ENCODE results near the gene C17orf75.
"Not testable (repeated sequence)": the region's sequence is repeated elsewhere in the genome, so short reads cannot be mapped to it uniquely, and the experiment has no call there.

The C17orf75 gene, protein sequence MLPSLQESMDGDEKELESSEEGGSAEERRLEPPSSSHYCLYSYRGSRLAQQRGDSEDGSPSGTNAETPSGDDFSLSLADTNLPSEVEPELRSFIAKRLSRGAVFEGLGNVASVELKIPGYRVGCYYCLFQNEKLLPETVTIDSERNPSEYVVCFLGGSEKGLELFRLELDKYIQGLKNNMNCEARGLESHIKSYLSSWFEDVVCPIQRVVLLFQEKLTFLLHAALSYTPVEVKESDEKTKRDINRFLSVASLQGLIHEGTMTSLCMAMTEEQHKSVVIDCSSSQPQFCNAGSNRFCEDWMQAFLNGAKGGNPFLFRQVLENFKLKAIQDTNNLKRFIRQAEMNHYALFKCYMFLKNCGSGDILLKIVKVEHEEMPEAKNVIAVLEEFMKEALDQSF

GRCh38 chr17:32341857-32342602 lies at the start of gene C17orf75:
C17orf75 (minus strand) TSS chr17:32342173; CDS start chr17:32342139, 34 bp downstream.
- peak; percentile 82 for DNase-seq (ENCODE audit: low read depth)

DNA sequence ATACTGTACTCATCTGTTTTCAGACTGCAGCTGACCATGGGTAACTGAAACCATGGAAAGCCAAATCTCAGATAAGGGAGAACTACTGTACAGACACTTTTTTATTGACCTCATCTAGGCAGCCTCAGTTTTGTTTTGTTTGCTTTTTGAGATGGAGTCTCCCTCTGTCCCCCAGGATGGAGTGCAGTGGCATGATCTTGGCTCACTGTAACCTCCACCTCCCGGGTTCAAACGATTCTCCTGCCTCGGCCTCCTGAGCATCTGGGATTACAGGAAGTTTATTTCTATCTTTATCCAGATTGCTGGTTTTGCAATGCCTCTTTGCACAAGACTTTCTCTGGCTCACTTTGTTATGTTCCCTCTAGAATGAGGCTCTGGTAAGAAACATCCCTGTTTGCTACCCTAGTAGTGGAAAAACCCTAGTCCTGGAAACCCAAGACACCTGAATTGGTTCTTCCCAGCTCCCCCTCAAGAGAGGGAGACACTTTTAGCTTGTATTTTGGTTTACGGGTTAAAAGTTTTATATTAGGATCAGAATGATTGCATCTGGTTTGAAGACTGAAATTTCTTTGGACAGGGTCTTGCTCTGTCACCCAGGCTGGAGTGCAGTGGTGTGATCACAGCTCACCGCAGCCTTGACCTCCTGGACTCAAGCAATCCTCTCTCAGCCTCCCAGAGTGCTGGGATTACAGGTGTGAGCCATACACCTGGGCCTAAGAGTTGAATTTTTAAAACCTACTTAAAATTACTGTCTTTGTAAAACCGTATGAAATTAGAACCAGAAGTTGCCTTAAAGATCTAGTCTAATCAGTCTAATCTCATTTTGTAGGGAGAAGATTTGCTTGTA lies 46.9 kb upstream of the C17orf75 start:
- no peak for DNase-seq (ENCODE audit: low read depth)

- DNase-seq (ENCODE audit: low read depth), result not testable (repeated sequence)
Observed at GRCh38 chr17:32388128-32388527, 46.2 kb upstream of the C17orf75 start.

DNA sequence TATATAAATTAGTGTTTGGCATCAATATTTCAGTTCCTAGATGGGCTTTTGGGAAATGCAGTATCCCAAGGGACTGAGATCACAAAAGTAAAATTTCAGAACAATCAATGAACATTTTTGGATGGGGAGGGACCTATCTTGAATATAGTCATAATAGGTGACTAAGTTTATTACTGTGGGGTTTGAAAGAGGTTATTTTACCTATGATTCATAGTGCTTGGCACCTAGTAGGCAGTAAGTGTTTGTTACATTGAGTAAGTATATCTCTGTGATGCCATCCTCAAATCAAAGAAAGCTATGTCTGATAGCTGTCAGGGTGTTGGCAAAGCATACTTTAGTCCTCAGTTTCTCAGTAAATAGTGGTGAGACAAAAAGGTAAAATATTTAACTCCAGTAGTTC lies 44.9 kb upstream of the C17orf75 start:
- DNase-seq (ENCODE audit: low read depth), result no peak

- no peak for DNase-seq (ENCODE audit: low read depth)
Observed at GRCh38 chr17:32385971-32386370, 44.0 kb upstream of the C17orf75 start.

- DNase-seq (ENCODE audit: low read depth), result no peak
Observed at GRCh38 chr17:32385121-32385520, 43.1 kb upstream of the C17orf75 start.

DNA sequence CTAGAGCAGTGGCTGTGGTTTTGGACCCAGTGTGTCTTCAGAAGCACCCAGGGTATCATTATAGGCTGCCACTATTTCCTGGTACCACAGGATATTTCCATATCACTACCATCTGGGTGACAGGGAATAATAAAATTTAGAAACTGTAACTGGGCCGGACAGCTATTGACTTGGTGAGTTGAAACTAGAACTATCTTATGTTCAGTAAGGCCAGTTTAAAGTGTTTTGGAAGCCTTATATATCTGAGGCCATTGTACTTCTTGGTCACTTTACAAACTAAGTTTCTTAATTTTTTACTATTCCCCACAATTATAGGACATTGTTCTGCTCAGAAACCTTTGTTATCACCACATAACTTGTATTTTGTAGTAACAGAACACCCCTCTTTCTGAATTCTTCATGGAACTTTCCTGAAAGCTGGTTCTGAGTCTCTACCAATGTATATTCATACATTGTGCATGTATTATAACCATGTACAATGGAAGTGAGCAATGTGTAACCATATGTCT lies 42.0 kb upstream of the C17orf75 start:
- DNase-seq (ENCODE audit: low read depth), result no peak

GRCh38 chr17:32382526-32383223 lies 40.7 kb upstream of the C17orf75 start:
- no peak for DNase-seq (ENCODE audit: low read depth)

DNA sequence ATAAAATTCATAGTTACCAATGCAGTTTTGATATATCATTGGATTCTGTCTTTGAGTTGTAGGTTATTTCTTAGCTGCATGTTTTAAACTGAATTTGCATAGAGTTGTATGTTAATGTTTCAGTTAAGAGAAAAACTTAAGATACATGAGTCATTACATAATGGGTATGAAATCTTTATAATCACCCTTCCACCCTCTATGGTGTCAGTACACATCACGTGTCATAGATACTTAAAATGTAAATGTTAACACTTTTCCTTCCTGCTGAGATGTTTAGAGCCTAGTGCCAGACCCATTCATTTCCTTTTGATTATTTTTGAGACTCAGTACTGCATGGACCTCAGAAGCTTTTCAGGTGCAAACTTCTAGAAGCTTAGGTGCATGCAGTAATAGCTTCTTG lies 28.5 kb upstream of the C17orf75 start:
- DNase-seq (ENCODE audit: low read depth), result no peak

DNA sequence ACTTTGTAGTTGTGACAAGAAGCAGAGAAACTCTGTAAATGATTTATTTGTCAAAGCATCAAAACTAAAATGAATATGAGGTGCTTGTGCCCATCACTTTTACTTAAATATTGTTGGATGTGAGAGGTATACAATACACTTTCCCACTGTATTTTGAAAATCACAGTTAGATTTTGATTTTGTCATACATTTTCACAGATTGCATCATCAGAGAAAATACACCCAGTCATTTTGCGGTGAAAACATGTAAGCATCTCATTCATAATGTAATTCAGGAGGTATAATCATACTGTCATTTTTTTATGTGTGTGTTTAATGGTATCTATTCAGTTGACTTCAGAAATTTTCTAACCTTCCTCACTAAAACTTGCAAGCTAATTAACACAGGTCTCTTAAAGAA lies 19.3 kb upstream of the C17orf75 start:
- DNase-seq (ENCODE audit: low read depth), result no peak

DNA sequence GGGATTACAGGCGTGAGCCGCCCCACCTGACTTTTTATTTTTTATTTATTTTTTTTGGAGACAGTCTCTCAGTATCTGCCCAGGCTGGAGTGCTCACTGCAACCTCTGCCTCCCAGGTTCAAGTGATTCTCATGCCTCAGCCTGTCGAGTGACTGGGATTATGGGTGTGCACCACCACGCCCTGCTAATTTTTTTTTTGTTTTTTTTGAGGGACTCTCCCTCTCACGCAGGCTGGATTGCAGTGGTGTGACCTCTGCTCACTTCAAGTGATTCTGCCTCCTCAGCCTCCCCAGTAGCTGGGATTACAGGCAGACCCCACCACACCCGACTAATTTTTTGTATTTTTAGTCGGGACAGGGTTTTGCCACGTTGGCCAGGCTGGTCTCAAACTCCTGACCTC lies 15.6 kb upstream of the C17orf75 start:
- DNase-seq (ENCODE audit: low read depth), result no peak

DNA sequence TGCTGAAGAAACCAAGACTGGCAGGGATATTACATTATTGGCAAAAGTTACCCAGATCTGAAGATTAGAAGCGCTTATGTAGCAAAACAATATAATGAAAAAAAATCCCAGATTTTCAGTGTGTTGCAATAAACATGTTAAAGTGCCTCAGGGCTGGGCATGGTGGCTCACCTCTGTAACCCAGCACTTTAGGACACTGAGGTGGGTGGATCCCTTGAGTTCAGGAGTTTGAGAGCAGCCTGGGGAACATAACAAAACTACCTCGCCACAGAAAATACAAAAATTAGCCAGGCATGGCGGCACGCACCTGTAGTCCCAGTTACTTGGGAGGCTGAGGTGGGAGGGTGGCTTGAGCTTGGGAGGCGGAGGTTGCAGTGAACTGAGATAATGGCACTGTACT lies 14.8 kb upstream of the C17orf75 start:
- DNase-seq (ENCODE audit: low read depth), result no peak

DNA sequence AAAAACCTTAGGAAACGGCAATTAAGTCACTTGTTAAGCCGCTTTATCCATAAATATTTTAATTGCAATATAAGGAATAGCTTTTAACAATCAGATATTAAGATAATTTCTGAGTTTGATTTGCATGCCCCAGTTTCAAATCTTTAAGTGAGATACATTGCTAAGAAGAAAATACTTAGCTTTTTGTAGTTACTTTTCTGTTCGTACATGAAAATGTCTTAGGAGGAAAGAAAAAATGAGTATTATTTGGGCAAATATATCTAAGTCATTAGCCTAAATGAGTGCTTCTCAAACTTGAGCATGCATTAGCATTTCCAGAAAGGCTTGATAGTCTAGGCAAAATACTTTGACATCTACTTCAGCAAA lies 14.4 kb upstream of the C17orf75 start:
- DNase-seq (ENCODE audit: low read depth), result no peak

DNA sequence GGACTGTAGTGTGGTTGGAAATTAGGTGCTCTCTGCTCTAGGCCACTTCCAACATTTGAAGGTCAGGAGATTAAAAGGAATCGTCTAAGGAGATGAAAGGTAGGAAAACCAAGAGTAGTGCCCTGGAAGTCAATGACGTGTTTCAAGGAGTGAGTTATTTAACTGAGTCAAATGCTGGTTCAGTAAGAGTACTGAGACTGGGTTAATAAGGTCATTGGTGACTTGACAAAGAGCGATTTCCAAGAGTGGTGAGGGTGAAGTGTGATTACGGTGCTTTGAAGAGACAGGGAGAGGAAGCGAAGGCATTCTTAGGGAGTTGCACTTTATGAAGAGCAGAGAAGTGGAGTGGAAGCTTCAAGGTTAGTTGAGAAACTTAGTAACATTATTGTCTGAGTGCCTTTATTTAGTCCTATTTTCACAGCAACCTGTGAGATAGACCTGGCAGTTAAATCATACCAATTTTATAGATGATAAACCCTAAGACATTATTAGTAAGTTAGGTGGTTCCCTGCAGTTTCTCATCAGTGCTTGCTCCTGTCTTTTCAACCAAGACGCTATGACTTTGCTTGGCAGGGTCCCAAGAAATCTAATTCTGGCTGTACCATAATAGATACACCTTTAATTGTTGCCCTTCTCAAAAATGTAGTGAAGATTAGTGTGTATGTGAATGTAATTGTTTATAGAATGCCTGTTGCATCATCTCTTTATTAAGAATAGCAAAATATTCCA lies 13.8 kb upstream of the C17orf75 start:
- DNase-seq (ENCODE audit: low read depth), result no peak

- not testable (repeated sequence) for DNase-seq (ENCODE audit: low read depth)
Observed at GRCh38 chr17:32352734-32353133, 10.8 kb upstream of the C17orf75 start.

DNA sequence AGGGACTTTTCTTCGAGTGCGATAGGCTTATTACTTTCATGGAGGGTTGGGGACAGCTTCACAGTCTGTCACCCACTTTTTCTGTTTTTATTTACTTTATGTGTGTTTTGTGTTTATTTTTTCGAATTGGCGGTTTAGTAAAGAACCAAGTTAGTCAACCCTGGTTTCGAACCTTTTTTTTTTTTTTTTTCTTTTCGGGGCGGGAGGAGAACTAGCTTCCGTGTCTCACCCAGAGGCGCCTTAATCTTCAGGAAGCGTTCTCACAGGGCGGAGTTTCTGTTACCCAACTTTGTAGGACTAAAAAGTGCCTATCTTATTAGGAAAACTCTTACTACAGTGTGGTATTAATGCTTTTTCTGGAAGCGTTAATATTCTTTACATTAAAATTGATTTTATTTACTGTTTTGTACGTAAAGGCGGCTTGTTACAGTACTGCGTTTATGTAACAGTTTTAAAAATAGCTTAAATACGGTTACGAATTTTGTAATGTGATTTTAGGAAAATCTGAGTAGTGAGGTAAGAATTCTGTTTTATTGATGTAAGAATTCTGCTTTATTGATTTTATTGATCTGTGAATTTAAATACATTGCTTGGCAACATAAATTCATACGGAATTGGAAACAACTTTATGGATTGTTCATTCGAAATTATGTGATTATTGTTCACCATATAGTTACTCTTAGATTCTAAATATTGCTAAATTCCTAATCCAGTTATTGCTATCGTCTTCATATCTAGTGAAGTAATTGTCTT lies 8.9 kb upstream of the C17orf75 start:
- DNase-seq (ENCODE audit: low read depth), result no peak

DNA sequence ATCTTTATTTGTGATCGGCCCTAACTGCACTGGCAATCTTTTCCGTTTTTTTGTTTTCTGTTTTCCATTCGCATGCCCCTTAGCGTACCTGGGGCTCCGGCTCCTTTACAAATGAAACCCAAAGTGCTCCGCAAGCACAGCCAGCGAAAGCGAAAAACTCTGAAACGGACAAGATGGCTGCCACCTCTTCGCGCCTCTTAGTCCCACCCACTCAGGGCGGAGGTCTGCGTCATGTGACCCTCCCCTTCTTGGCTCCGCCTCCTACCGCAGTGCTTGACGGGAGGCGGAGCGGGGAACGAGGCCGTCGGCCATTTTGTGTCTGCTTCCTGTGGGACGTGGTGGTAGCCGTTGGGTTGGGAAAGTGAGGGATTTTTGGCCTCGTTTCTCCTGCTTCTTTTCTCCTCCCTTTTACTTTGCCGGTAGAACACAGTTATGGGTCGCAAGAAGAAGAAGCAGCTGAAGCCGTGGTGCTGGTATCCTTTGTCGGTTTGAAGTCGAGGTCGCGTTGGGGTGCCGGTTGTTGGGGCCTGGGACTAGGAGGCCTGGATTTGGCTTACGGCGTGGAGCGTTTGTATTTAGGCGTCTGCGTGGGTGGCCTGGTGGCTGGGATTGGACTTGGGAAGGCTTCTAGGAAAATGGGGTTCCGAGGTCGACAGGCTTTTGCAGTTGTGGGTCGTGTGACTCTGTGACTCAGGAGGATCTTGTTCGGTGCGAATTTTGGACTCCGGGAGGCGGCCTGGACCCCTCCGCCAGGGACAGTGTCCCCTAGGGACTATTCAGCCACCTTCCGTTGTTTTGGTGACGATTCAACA lies 8.1 kb upstream of the C17orf75 start, which contains the start of gene ZNF207:
ZNF207 (plus strand) TSS at position 304 of the 812 bp plus-strand sequence; CDS start at position 433, 129 bp downstream.
- peak; percentile 94 for DNase-seq (ENCODE audit: low read depth)

- no peak for DNase-seq (ENCODE audit: low read depth)
Observed at GRCh38 chr17:32349503-32349853, 7.5 kb upstream of the C17orf75 start.

DNA sequence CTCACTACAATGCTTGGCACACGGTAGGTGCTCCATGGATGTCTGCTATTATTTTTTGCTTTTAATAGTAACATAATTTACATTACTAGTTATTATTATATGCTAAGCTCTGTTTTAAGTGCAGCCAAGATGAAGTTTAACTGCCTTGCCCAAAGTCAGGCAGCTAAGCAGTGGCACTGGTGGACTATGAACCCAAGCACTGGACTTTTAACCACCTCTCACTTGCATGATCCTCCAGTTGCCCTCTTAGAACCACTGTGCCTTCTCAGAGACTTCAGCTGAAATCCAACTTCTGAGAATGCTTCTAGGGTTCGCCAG lies 6.5 kb upstream of the C17orf75 start:
- no peak for DNase-seq (ENCODE audit: low read depth)

Data from activated T-cell treated with anti-CD3 and anti-CD28 coated beads for 48 hours (primary cell).